ENCODE measurements around the gene COL4A2.

COL4A2 gene

DNA sequence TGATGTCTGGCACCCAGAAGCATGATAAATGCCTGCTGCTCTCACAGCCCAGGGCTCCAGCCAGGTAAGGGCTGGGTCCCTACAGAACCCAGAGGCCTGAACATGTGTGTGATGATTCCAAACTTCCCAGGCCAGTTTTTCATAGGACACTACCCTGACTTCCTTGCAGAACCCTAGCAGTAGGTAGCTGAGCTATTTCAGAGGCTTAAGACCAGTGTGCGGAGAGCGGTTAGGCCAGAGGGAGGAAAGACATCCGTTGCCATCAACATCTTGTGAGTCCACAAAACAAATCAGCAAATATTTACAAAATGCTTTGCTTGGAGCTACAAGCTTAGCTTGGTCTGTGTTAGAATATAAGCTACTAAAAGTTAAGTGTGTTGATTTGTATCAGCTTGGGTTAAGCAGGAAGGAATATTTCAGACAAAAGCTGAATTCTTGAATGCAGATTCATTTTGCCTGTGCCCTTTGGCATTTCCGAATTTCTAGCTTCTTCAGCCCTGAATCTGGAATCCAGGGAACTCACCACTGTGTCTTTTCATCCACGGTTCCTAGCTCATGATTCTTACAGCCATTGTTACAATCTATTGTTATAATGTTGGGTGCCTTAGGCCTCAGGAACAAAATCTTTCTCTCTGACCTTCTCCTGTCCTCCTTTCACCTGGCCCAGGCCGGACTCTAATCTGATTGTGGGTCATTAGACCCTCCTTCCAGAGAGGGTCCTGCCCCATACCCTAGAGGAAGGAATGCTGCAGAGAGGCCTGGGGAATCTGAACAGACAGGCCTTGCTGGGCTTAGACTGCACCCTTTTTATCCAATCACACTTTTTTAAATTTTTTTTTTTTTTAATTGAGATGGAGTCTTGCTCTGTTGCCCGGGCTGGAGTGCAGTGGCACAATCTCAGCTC is 242.1 kb downstream of the COL4A2 start:
- no peak for DNase-seq

- DNase-seq, result no peak
Observed at GRCh38 chr13:110549795-110550160, 242.7 kb downstream of the COL4A2 start.

DNA sequence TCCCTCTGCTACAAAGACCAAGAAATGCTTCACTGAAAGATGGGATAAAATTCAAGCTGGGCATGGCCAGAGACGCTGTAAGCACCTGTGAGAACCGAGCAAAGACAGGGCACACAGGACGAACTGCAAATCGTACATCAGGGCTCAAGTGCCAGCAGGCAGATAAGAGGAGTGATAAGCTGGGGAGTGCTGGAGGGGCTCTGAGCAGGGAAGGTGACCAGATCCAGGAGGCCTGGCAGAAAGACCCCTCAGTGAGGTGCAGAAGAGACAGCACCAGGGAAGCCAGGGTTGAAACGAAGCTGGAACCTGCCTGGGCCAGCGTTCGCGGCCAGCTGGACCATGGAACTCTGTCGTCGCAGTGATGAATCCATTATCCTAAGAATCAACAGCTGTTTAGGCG is 244.2 kb downstream of the COL4A2 start:
- DNase-seq, result no peak

DNA sequence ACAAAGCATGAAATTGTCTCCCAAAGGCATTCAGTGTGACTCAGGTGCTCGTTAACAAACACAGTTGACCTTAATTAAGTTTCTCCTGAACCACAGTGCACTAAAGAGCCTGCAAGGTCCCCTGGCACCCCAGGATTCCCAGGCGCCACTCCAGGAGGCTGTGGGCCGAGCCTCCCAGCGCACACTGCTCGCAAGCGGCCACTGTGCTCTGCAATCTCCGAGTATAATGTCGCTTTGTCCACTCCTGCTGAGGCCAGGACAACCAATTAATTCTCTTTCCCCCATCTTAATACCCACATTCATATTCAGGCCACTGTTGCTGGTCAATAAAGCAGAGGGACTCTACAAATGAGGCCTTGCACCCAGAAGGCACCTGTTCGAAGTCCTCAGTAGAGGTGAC is 245.7 kb downstream of the COL4A2 start:
- DNase-seq, result no peak

GRCh38 chr13:110553417-110553816 is 246.3 kb downstream of the COL4A2 start:
- no peak for DNase-seq

DNA sequence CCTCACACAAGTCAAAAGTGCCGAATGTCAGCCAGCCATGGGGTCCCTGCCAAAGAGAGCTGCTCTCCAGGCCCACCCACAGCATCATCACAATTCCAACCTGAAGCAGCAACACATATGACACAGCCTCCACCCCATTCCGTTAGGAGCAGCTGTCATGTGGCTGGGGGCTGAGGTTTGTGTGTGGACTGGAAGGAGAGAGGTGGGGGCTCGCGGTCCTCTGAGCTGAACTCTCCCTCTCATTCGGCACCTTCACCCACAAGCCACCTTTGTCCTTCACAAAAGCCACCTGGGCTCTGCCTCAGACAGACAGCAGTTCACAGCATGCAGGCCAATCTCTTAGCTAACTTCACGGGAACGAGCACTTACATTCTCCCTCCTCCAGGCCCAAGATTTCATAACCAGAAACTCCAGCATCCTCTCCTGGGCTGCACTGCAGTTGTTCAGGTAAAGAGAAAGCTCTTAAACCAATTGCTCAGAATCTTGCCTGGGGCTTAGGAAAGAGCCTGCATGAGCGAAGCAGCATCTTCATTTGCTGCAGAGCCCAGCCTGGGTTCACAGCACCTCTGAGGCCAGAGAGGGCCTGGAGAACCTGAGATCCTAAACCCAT is 247.2 kb downstream of the COL4A2 start:
- no peak for DNase-seq

GRCh38 chr13:110554946-110555345 is 247.9 kb downstream of the COL4A2 start:
- DNase-seq, result no peak

DNA sequence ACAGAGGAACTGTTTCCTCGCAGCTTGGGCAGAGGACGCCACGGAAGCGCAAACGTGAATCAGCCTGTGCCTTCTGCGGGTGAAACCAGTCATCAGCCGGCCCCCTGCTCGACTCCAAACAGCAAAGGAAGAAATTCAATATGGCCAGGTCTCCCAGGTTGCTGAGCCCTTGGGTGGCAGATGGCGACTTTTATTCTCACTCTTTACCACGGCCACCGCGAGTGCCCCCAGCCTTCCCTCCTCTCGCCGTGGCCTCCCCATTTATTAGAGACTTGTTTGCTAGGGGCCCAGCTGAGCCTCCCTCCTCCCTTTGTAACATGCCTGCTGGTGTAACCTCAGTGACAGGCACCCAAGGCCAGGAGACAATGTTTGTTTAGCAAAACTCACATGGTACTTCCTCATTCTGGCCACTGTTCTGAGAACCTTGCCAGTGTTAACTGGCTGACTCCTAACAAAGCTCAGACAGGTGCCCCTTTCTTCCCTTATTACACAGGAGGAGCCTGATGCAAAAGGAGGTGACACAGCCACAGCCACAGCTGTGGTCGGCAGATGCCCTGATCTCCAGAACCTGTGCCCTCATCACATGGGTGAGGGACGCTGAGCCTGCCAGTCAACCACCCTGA is 248.6 kb downstream of the COL4A2 start:
- DNase-seq, result no peak

- no peak for DNase-seq
Observed at GRCh38 chr13:110556224-110556606, 249.1 kb downstream of the COL4A2 start.

DNA sequence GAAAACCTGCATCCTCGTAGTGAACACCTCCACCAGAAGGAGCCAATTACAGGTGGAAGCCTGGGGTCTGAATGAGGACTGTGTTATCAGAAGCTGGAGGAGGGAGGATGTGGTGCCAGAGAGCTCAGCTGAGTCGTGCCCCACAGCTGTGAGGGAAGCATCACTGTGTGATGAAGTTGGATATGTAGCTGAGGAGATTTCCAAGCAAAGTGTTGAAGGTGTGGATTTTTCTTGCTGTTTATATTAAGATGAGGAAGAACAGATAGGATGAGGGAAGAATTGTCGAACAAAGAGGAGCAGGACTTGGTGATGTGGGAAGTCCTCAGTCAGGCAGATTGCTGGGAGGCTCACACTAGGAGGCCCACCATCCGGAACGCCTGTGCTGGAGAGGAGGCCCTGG is 250.0 kb downstream of the COL4A2 start:
- no peak for DNase-seq

- DNase-seq, result no peak
Observed at GRCh38 chr13:110557610-110558305, 250.7 kb downstream of the COL4A2 start.

- DNase-seq, result peak; percentile 8
Observed at GRCh38 chr13:110559429-110559943, 252.4 kb downstream of the COL4A2 start.

GRCh38 chr13:110559986-110560385 is 252.9 kb downstream of the COL4A2 start:
- no peak for DNase-seq

DNA sequence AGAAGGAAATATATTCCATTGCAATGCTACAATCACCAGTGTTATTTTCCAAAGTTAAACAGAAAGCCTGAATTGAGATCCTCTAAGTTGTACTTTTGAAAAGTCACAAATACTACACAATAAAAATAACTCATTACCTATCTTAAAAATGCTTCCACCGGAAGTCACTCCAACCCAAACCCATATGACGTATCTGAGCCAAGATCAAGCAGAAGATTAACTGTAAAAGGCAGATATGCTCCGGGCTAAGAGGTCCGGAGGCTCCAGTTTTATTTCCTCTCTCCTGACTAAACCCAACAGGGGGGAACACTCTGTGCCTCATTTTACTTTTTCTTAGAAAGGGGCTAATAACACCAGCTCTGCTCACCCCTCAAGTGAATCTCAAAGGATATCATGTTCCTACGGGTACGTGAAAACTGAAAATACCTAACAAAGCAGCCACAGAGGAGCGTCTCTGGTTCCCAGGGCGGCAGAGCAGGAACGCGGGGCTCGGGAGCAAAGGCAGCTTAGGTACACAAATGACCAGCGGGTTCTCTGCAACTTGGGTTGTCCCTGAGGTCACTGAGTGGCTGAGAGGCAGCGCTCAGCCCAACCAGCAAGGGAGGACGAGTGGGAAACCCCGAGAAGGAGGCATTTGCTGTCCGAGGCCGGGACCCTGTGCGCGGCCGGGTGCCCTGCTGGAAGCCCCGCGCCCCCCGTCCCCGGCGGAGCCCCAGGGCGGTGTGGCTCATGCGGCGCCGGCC is 253.7 kb downstream of the COL4A2 start:
- DNase-seq, result no peak

DNA sequence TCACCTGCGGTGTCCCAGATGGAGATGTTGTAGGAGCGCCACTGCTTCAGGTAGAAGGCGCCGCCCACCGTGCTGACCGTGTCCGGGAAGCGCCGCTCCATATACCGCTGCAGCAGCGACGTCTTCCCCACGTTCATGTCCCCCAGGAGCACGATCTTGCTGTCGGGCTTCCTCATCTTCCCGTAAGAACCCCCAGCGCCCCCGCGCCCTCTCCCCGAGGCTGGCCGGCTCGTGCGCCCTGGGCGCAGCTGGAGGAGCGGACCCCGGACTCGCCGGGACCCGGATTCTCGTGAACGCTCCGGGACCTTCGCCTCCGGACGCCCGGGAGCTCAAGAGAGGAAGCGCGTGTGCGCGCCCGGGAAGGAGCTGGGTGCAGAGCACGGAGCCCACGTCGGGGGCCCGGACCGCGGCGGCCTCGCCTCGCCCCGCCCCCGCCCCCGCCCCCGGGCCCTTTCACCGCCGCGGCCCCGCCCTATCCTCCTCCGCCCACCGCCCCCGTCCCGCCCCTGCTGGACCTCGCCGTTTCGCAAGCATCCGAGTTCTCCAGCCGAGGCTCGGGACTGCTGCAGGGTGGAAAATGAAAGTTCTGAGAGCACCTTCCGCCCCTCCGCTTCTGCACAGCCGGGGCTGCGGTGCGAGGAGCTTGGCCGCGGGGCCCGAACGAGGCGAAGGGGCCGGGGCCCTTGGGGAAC is 254.4 kb downstream of the COL4A2 start, which contains the start of gene RAB20:
RAB20 (minus strand) TSS at position 379 of the 692 bp plus-strand sequence; CDS start at position 176, 203 bp downstream.
- DNase-seq, result peak; percentile 75

DNA sequence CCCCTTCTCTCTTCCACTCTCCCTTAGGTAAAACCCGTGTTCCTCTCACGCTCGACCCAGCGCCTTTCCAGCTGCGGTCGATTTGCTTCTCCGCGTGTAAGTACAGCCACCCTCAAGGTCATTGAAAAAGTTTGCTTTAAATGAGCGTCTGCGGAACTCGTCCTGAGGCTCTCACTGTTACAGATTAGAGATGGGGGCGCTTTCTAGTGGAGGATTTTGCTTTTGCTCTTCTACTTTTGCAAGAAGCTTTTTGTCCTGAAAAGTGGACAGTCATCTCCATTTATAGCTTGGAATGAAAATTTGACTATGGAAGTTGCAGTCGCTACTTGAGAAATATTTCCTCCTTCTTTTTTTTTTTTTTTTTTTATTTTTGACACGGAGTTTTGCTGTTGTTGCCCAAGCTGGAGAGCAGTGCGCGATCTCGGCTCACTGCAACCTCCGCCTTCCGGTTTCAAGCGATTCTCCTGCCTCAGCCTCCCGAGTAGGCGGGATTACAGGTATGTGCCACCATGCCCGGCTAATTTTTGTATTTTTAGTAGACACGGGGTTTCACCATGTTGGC is 255.0 kb downstream of the COL4A2 start:
- peak; percentile 39 for DNase-seq
